Pons (tissue), 1 donor: ENCODE results near the gene SORCS3.

Source experiments
- DNase-seq: peaks from one replicate; pipeline ENCODE4 v3.0.0-alpha.2; 2016; ENCODE audit warnings: low spot score

The SORCS3 gene

DNA sequence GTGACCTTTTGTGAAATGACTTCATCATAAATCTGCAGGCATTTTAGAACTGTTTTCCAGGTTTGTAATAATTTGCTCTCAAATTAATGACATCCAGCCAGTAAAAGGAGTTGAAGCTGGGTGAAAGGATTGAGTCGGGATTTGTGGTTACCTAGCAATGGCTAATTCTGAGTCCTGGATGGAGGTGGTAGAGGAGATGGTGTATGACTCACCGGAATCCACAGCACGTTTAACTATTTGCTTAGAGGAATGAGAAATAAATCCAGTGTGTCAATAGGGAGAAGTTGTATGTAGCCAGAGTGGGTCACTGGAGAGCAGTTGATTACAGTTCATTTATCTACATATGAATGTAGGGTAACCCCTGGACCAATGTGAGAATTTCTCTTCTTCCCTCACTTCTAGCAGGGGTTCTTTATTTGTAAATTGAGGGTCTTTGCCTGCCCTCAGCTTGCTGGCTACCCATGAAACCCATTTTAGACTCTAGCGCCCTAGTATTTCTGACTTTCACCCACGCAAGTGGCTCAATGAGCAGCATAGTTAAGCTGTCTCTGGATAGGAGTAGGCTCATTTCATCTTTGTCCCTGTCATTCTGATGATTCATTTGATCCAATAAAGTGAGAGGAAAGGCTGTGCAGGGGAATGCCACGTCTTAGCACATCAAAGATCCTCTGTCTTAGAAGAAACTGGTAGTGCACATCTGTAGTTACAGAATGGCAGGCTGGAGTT is 547.8 kb downstream of the SORCS3 start:
- no peak for DNase-seq

DNA sequence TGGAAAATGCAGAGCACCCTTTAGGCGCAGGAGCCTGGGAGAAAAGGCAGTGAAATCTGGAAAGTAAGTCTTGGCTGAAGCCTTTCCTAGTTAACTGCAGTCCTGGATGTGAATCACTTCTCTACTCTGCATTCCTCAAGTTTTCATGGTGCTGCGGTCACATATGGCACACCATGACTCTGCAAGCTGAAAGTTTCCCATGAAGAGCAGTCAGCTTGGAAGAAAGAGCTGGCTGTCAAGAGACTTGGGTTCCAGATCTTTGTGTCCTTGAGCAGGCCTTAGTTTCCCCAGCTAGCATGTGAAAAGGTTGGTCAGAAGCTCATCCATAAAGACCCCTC is 548.3 kb downstream of the SORCS3 start:
- DNase-seq, result no peak

GRCh38 chr10:105192146-105192545 is 551.1 kb downstream of the SORCS3 start:
- no peak for DNase-seq

DNA sequence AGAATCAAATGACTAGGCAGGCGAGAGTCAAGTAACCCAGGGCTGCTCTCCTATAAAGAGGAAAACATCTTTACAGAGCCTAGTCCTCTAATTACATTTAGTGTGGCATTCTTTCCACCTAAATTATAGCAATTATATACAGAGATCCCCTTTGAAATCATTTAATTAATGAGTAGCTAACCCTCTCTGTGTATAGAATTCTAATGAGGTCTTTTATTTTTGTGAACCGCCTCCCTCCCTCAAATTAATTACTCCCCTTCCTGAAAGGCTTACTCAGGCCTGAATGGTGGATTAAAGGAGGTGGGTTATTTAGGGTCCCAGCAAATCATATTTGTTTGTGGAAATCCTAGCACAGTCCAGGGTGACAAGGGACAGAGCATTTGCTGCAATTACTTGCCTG is 551.8 kb downstream of the SORCS3 start:
- DNase-seq, result no peak

DNA sequence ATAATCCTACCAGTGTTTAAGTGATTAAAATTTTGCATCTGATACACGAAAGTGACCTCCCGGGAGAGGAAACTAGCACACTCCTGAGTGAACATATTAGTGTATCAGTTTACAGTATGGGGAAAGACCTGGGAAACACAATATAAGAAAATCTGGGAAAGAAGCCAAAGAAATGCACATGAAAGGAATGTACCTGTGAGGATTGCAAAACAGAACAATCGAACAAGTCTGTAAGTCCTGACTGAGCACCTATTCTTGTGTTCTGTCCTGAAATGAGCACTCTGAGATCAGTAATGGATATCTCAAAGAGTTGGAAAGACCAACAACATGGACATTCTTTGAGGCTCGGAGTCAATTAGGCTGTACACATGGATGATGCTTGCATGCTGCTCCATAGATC is 554.7 kb downstream of the SORCS3 start:
- no peak for DNase-seq

DNA sequence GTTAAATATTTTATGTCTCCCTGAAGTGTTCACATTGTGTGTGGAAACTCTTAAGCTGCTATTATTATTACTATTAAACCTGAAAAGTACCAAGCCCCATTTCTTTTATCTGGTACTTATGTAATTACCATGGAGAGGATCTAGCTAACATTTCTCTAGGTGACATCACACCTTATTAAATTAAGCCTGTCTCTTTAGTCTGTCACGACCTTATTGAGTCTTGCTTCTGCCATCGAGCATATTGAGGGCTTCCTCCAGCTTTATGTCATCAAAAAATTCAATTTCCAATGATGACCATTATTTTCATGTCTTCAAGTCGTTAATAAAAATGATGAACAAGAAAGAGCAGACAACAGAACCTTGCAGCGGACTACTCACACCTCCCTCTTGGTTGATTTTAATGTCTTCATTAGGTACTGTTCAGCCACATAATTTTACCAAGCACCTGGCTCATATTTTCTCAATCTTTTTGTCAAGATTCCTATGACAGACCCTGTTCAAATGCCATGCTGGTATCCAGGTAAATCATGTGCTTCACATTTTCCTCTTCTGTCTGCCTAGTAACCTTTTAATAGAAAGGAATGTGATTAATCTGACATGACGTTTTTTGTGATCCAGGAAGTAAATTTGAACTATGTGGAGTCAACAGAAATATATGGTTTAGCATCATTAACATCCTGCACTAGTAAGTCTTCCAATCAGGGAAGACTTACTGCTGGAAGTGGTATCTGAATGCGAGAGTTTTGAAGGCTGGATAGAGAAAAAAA is 556.7 kb downstream of the SORCS3 start:
- DNase-seq, result no peak

- DNase-seq, result no peak
These were observed 565.5 kb downstream of the SORCS3 start for GRCh38 chr10:105206616-105207015.

DNA sequence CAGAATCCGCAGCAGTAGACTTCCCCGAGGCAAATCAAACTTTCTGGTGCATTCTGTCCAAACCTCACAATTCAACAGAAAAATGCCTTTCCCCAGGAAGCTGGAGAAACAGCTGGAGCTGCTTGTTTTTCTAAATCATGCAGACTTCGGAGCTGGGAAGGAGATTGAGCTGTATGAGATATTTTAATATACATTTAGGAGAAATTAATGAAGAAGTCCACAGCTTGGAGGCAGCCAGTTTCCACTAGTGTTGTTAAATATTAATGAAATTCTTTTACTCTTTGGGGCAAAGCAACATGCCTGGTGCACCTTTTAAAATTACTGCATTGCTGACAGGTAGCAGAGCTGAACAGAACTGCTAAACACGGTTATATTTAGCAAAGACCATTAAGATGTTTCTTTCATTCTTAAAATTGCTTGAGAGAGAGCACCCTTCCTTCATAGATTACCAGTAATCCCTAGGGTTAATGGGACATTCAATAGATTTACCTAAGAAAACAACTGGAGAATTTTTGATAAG is 566.4 kb downstream of the SORCS3 start:
- no peak for DNase-seq

GRCh38 chr10:105210546-105210945 is 569.5 kb downstream of the SORCS3 start:
- DNase-seq, result no peak

DNA sequence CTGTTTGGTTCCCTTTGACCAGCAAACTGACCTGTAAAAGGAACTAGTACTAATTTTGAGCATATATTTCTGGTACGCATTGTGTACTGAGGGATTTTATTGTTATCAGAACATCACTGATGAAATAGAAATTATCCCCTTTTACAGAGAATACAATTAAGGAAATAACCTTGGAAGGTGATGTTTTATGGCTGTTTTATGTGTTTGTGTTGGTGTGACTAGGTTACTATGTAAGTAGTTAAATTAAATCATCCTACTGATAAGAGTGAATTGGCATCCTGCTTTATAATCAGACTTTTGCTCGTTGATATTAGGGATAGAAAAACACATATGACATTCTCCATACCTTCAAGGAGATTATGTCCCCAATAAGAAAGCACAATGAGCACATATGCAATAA is 596.6 kb downstream of the SORCS3 start:
- DNase-seq, result no peak

GRCh38 chr10:105239311-105240219 is 598.5 kb downstream of the SORCS3 start:
- peak; percentile 26 for DNase-seq

DNA sequence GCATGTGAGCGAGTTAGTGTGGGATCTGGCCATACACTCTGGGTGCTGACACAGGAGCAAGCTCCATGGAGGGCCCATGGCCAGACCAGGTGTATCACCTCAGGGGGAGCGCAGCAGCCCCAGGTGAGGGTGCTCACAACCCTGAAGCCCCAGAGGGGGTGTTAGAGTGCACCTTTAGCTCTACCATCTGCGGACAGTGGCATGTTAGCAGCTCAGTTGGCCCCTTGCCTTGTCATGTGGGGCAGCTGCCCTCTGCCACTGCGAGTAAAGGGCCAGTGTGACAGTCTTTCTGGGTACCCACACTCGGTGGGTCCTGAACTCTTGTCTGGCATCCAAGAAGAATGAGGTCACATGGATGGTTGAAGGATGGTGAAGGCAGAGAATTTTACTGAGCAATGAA is 600.2 kb downstream of the SORCS3 start:
- DNase-seq, result no peak

GRCh38 chr10:105243381-105243780 is 602.3 kb downstream of the SORCS3 start:
- DNase-seq, result no peak

GRCh38 chr10:105243825-105244224 is 602.7 kb downstream of the SORCS3 start:
- DNase-seq, result no peak

DNA sequence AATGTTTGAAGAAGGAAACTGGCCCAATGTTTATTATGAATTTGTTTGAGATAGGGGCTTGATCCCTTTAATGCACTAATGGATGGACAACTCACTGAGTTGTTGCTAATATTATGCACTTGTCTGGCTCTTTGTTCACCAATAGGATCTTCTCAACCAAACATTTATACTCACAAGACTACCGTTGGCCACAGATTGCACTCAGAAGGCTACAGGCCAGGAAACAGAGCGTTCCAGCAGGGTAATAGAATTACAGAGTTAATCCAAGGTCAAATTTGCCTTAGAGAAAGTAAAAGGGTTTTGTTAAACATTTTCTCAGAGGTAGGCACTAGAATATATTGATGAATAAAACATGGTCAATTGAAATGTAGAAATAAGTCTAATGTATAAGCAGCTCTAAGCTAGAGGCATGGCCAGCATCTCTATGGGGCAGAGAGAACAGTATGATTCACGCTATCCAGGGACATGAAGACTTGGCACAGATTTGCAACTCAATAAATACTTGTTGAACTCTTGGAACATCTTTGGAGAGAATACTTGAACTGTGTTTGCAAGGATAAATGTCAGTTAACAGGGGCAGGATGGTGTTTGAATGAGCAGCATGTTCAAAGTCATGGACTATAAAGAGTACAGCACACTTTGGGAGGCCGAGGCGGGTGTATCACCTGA is 606.9 kb downstream of the SORCS3 start:
- DNase-seq, result peak; percentile 15

DNA sequence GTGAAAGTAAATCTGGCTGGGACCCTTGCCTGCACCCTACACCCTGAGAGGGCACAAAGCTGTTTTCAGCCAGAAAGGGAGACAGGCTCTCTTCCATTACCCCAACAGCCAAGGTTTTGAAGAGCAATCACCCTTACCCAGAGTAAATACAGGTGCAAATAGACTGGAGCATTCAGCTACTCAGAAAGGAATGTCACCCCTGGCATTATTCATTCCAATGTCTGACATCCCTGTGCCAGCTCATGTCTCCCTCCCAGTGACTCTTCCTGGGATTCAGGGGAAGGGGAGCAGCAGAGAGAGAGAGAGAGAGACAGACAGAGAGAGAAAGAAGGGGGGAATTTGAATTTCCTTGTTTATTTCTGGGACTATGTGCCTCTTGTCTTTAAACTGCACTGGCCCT is 611.8 kb downstream of the SORCS3 start:
- no peak for DNase-seq

GRCh38 chr10:105253515-105254212 is 612.6 kb downstream of the SORCS3 start:
- DNase-seq, result no peak

DNA sequence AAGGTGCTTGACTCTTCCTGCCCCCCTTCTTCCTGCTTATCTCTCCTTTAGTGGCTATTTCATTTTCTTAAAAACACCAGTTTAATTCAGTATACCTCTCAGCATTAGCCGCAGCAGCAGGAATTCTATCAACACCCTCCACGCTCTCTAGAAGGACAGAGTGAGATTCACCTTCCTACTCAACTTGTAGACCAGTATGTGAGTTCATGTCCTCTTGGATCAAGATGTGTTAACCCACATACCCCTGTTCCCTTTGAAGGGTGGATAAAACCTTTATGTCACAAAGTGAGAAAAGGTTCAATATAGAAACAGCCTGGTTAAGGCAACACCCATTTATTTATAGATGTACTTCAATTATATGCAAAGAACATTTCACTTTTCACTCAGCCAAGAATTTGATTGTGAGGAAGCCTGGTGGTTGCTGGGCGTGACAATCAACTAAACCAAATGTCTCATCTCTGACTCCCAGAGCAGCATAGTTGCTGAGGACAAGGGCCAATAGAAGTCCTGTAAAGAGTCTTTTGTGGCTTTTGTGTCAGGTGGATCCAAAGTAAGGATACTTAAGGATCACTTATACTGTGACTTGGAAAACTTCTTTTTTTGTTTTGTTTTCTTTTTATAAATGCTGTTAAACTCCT is 617.1 kb downstream of the SORCS3 start:
- DNase-seq, result no peak

GRCh38 chr10:105258674-105259065 is 617.6 kb downstream of the SORCS3 start:
- DNase-seq, result no peak

GRCh38 chr10:105259201-105259600 is 618.1 kb downstream of the SORCS3 start:
- no peak for DNase-seq

- no peak for DNase-seq
These were observed 621.6 kb downstream of the SORCS3 start for GRCh38 chr10:105262666-105263065.
